Nephron (organoid): ENCODE results near the gene FUT2.

ENCODE experiments used
- H3K27ac Mint-ChIP-seq, 3 experiments: 2 replicates each; pipeline ENCODE4 v1.8.0; 2020; ENCODE audit warnings: mixed read lengths in 3 of 3, mild to moderate bottlenecking in 2 of 3, moderate library complexity in 1 of 3
- H3K27me3 Mint-ChIP-seq: 2 replicates; pipeline ENCODE4 v1.8.0; 2021; ENCODE audit warnings: low read depth, mild to moderate bottlenecking, moderate library complexity, mixed read lengths
- H3K36me3 Mint-ChIP-seq: 2 replicates; pipeline ENCODE4 v1.8.0; 2020; ENCODE audit warnings: low read depth, mixed read lengths
- H3K4me1 Mint-ChIP-seq: 2 replicates; pipeline ENCODE4 v1.8.0; 2020; ENCODE audit warnings: mixed read lengths
- H3K4me3 Mint-ChIP-seq, 3 experiments: 2 replicates each; pipeline ENCODE4 v1.8.0; 2020; ENCODE audit warnings: mild to moderate bottlenecking in 3 of 3, mixed read lengths in 3 of 3, moderate library complexity in 2 of 3
- H3K9me3 Mint-ChIP-seq: 2 replicates; pipeline ENCODE4 v1.8.0; 2020; ENCODE audit warnings: mixed read lengths
- TF ChIP-seq, protein P1 (sequence below), 3 experiments: fragments of 200-600 bp; sonication (generic); IDR thresholded peaks; one replicate each; pipeline ENCODE4 v1.5.0; 2021; ENCODE audit warnings: antibody characterized with exemption in 3 of 3; ENCODE audit not compliant: unreplicated experiment in 3 of 3

FUT2 gene

DNA sequence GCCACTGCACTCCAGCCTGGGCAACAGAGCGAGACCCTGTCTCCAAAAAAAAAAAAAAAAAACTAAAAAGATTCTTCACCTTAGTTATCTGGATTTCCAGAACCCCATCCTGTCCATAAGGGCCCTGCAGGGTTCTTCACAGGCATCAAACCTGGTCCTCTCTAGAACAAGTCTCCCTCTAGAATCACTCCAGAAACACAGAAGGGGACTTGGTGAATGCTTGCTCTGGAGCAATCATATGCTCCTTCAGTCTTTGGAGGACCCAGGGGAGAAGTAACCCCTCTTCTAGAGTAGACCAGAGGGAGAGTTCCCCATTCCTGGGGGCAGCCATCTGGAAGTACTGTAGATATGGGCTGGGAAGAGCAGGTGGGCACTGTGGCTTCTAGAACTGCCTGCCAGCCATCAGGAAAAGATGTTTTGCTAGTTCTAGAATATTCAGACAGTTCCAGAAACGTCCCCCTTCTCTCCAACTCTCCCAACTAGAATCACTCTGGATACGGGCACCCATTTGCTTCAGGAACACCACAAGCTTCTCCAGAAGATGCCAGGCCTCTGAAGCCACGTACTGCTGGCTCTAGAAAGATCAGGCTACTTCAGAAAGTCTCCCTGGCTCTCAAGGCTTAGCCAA lies 53.9 kb downstream of the FUT2 start:
- Mint-ChIP-seq H3K36me3 (peaks cover 4% of the 10 kb centered on the region), H3K27me3 (peaks cover 43% of the 10 kb centered on the region), H3K27ac (no peak overlapping the region), H3K4me1 (peaks cover 29% of the 10 kb centered on the region), H3K4me3 (no peak overlapping the region), H3K9me3 (peaks cover 2% of the 10 kb centered on the region)
- TF ChIP-seq, protein P1, sequence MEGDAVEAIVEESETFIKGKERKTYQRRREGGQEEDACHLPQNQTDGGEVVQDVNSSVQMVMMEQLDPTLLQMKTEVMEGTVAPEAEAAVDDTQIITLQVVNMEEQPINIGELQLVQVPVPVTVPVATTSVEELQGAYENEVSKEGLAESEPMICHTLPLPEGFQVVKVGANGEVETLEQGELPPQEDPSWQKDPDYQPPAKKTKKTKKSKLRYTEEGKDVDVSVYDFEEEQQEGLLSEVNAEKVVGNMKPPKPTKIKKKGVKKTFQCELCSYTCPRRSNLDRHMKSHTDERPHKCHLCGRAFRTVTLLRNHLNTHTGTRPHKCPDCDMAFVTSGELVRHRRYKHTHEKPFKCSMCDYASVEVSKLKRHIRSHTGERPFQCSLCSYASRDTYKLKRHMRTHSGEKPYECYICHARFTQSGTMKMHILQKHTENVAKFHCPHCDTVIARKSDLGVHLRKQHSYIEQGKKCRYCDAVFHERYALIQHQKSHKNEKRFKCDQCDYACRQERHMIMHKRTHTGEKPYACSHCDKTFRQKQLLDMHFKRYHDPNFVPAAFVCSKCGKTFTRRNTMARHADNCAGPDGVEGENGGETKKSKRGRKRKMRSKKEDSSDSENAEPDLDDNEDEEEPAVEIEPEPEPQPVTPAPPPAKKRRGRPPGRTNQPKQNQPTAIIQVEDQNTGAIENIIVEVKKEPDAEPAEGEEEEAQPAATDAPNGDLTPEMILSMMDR (IDR thresholded peaks at IDR 0.05; ENCODE audit: unreplicated experiment in 3 of 3), result no peak

DNA sequence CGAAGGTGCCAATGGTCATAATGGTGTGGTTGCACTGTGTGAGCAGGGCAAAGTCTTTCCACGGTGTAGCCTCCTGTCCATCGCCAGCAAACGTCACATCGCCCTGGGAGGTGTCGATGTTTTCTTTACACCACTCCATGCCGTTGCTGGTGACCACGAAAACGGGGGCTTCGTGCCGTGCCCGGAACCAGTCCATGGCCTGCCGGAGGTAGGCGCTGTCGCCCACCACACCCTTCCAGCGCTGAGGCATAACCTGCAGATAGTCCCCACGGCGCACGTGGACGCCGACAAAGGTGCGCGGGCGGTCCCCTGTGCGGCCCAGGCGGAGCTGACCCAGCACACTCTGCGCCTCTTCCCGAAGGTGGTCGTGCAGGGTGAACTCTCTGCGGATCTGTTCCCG lies 54.6 kb downstream of the FUT2 start:
- Mint-ChIP-seq H3K27me3 (peaks cover 44% of the 10 kb centered on the region), H3K36me3 (peaks cover 4% of the 10 kb centered on the region), H3K9me3 (peaks cover 2% of the 10 kb centered on the region), H3K27ac (no peak overlapping the region), H3K4me1 (peaks cover 29% of the 10 kb centered on the region), H3K4me3 (peak overlapping the region in 1 of 3 experiments; percentile 82)
- TF ChIP-seq, protein P1 (IDR thresholded peaks at IDR 0.05; ENCODE audit: unreplicated experiment in 3 of 3), result no peak

DNA sequence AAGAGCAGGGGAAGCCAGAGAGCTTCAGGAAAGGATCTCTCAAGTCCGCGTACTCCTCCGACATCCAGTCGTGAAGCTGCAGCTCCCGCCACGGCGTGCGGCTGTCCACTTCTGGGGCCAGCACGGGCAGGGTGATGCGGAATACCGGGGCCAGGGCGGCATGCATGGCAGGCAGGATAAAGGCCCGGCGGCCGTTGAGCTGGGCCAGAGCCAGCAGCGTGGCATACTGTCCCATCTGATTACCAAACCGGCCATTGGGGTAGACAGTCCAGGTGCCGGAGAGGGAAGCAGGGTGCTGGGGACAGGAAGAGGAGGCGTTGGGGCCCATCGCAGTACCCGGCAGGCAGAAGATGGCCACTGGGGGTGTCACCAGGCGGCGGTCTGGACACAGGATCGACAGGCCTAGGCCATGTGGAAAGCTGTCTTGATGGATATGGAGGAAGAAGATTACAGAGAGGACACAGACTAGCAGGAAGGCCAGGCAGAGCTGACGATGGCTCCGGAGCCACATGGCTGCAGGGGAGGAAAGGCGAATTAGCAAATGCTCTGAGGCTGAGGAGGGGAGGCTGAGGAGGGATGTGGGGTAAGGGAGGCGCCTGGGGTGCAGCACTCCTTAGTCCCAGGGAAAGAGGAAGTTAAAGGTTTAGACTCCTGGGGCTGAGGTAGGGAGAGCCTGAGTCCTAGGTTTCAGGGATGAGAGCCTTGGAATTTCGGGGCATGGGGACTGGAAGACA lies 55.2 kb downstream of the FUT2 start:
- Mint-ChIP-seq H3K4me1 (peaks cover 29% of the 10 kb centered on the region), H3K27me3 (peaks cover 44% of the 10 kb centered on the region)

DNA sequence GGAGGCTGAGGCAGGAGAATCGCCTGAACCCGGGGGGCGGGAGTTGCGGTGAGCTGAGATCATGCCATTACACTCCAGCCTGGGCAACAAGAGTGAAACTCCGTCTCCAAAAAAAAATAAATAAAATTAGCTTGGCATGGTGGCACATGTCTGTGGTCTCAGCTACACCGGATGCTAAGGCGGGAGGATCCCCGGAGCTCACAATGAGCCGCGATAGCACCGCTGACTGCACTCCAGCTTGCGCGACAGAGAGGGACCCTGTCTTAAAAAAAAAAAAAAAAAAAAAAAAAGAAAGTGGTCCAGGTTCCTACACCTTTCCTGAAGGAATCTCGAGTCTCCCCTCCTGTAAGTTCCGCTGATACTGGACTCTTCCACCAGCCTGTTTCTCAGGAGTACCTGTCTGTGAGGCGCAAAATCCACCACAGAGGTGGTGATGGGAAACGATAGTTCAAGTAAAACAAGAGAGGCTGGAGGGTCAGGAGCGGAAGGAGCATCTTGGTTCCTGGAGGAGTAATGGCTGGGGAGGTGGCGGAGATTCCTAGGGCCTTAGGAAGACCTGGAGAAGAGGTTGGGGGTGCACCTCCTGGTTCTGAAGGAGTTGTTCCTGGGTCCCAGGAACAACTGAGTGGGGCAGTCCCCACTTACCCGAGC lies 56.2 kb downstream of the FUT2 start:
- peak overlapping the region; percentile 82 to 89 (median 86) for H3K4me3 Mint-ChIP-seq
- H3K9me3 Mint-ChIP-seq, result no peaks in the 10 kb centered on the region
- H3K27me3 Mint-ChIP-seq, result peaks cover 40% of the 10 kb centered on the region
- TF ChIP-seq, protein P1 (IDR thresholded peaks at IDR 0.05; ENCODE audit: unreplicated experiment in 3 of 3), result no peak
- H3K27ac Mint-ChIP-seq, result peak overlapping the region in 1 of 3 experiments; percentile 52
- no peaks in the 10 kb centered on the region for H3K36me3 Mint-ChIP-seq
- peaks cover 29% of the 10 kb centered on the region for H3K4me1 Mint-ChIP-seq

More for the DNA sequence above, 55.2 kb downstream of the FUT2 start:
- Mint-ChIP-seq H3K9me3 (peaks cover under 1% of the 10 kb centered on the region), H3K36me3 (peaks cover 4% of the 10 kb centered on the region), H3K27ac (peak overlapping the region in 1 of 3 experiments; percentile 4), H3K4me3 (peak overlapping the region; percentile 51 to 82 (median 78))
- TF ChIP-seq, protein P1 (IDR thresholded peaks at IDR 0.05; ENCODE audit: unreplicated experiment in 3 of 3), result no peak

DNA sequence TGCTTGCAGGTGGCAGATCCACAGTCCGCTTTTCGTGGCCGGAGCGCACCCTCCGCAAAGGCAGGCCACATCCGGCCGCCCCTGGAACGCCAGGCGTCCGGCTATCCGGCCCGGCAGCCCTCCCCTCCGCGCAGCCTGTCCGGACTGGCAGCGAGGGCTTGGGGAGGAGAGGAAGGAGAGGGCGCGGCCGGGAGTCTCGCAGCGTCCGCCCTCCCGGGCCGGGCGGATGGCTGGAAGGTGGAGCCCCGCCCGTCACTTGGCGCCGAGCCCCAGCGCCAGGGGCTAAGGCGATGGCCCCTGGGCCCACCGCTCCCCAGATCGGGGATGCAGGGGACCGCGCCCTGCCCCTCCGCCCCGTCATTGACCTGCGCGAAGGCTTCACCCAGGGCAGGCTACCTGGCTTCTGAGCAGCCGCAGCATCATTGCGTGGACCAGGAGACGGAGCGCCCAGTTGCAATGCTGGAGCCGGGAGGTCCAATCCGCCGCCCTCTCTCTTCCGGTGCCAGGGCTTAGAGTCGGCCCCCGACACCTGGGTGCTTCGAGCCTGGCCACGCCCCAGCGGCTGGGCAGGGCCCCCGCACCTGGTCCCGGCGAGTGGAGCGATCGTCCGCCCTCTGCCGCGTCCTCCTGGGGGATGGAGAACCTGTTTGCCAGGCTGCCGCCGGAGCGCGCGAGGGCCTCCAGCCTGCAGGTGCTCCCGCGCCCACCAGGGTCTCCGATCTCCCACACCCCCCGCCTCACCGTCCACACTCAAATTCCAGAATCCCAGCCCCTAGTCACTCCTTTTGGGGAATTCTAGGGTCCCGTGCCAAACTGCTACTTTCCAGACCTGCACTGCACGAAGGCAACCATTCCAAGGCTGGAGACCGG lies 57.0 kb downstream of the FUT2 start, which contains the start of gene FUT1:
Gene FUT1 (minus strand): TSS at position 146 of the 870 bp plus-strand sequence. CDS start 1,360 bp downstream, outside the sequence.
- peak within 1 kb of the TSS; percentile 82 to 89 (median 86) for H3K4me3 Mint-ChIP-seq
- H3K36me3 Mint-ChIP-seq, result no peaks in the 10 kb centered on the region
- TF ChIP-seq, protein P1 (IDR thresholded peaks at IDR 0.05; ENCODE audit: unreplicated experiment in 3 of 3), result peak in 2 of 3 experiments; percentile 24
- H3K27ac Mint-ChIP-seq, result peak within 1 kb of the TSS; percentile 4 to 55 (median 20)
- H3K27me3 Mint-ChIP-seq, result peaks cover 40% of the 10 kb centered on the region
- H3K4me1 Mint-ChIP-seq, result peaks cover 23% of the 10 kb centered on the region
- no peaks in the 10 kb centered on the region for H3K9me3 Mint-ChIP-seq
